CD4-positive, alpha-beta T cell treated with Interleukin-12 subunit alpha and Interleukin-12 subunit beta, for 1 hour (primary cell): ENCODE measurements around the gene TP53I13.
"Not testable (repeated sequence)": the region's sequence is repeated elsewhere in the genome, so short reads cannot be mapped to it uniquely, and the experiment has no call there.

ENCODE experiments used
- DNase-seq: peaks from one replicate; pipeline ENCODE4 v3.0.0-alpha.2; 2020

The TP53I13 gene

GRCh38 chr17:29568331-29569244 lies at the start of gene TP53I13:
Gene TP53I13, plus strand, starts transcription at chr17:29568701. Its CDS starts 58 bp downstream, at chr17:29568759.
- peak; percentile 94 for DNase-seq

- no peak for DNase-seq
Observed at GRCh38 chr17:29524692-29525091, 43.8 kb upstream of the TP53I13 start.

- DNase-seq, result no peak
Observed at GRCh38 chr17:29526322-29526721, 42.2 kb upstream of the TP53I13 start.

GRCh38 chr17:29533976-29534375 lies 34.5 kb upstream of the TP53I13 start:
- DNase-seq, result no peak

GRCh38 chr17:29544066-29544465 lies 24.4 kb upstream of the TP53I13 start:
- DNase-seq, result no peak

- DNase-seq, result no peak
Observed at GRCh38 chr17:29546085-29546484, 22.4 kb upstream of the TP53I13 start.

GRCh38 chr17:29546830-29547229 lies 21.7 kb upstream of the TP53I13 start:
- no peak for DNase-seq

- no peak for DNase-seq
Observed at GRCh38 chr17:29549177-29549923, 19.2 kb upstream of the TP53I13 start.

- DNase-seq, result no peak
Observed at GRCh38 chr17:29555840-29556239, 12.7 kb upstream of the TP53I13 start.

- DNase-seq, result no peak
Observed at GRCh38 chr17:29557085-29557738, 11.3 kb upstream of the TP53I13 start.

GRCh38 chr17:29557739-29558116 lies 10.8 kb upstream of the TP53I13 start:
- no peak for DNase-seq

GRCh38 chr17:29558139-29558538 lies 10.4 kb upstream of the TP53I13 start:
- not testable (repeated sequence) for DNase-seq

- no peak for DNase-seq
Observed at GRCh38 chr17:29559640-29560039, 8.9 kb upstream of the TP53I13 start.

GRCh38 chr17:29560316-29560715 lies 8.2 kb upstream of the TP53I13 start:
- DNase-seq, result no peak

GRCh38 chr17:29561554-29562517 lies 6.7 kb upstream of the TP53I13 start:
- DNase-seq, result peak; percentile 29

GRCh38 chr17:29562615-29563014 lies 5.9 kb upstream of the TP53I13 start:
- no peak for DNase-seq

GRCh38 chr17:29563816-29564215 lies 4.7 kb upstream of the TP53I13 start:
- no peak for DNase-seq

- DNase-seq, result peak; percentile 64
Observed at GRCh38 chr17:29565643-29566472, 2.6 kb upstream of the TP53I13 start.

GRCh38 chr17:29566473-29567303 lies 1.8 kb upstream of the TP53I13 start, which contains the start of gene ABHD15:
Gene ABHD15, minus strand, starts transcription at chr17:29567037. Its CDS starts 71 bp downstream, at chr17:29566966.
- peak; percentile 61 for DNase-seq

GRCh38 chr17:29567304-29567553 lies 1.3 kb upstream of the TP53I13 start:
- DNase-seq, result no peak
